K562 (cell line): Measurements from ENCODE around the gene BEND6. TPM values are rescaled to one million over a fixed set of nuclear protein-coding genes. Genes with fewer than 3 reads are reported as not detected.

ENCODE experiments used
- ETV5 ChIP-seq: sonication (generic); formaldehyde crosslinking; IDR thresholded peaks from 2 replicates; pipeline ENCODE4 v1.4.0; 2020; ENCODE audit warnings: low read depth, mild to moderate bottlenecking, missing genetic modification reagents
- ILF3 ChIP-seq: fragments of 450-650 bp; IDR thresholded peaks from 2 replicates; pipeline ENCODE4 v1.6.1; 2018; ENCODE audit warnings: antibody characterized with exemption, mild to moderate bottlenecking, moderate library complexity, borderline replicate concordance
- NR2F6 ChIP-seq: fragments of 450-650 bp; formaldehyde crosslinking; IDR thresholded peaks from 2 replicates; pipeline ENCODE4 v1.4.0; 2020; ENCODE audit warnings: mild to moderate bottlenecking
- POLR3A ChIP-seq: IDR thresholded peaks from 2 replicates; pipeline ENCODE4 v1.6.1; 2011; ENCODE audit warnings: borderline replicate concordance, mild to moderate bottlenecking, moderate library complexity; ENCODE audit not compliant: insufficient read length, insufficient read depth; ENCODE audit errors: extremely low read depth
- PTBP1 ChIP-seq: fragments of 200-400 bp; formaldehyde crosslinking; IDR thresholded peaks from 2 replicates; pipeline ENCODE4 v1.6.1; 2017; ENCODE audit warnings: low read depth, low read length
- PYGO2 ChIP-seq: fragments of 450-650 bp; IDR thresholded peaks from 2 replicates; pipeline ENCODE4 v1.6.1; 2016; ENCODE audit warnings: mild to moderate bottlenecking, missing genetic modification characterization, moderate library complexity, missing compliant biosample characterization
- SMARCA4 ChIP-seq: fragments of 450-650 bp; IDR thresholded peaks from 2 replicates; pipeline ENCODE4 v1.6.1; 2016
- SREBF2 ChIP-seq: sonication (generic); formaldehyde crosslinking; IDR thresholded peaks from 2 replicates; pipeline ENCODE4 v1.4.0; 2020; ENCODE audit warnings: mild to moderate bottlenecking, missing genetic modification reagents
- TAF15 ChIP-seq: fragments of 200-400 bp; formaldehyde crosslinking; IDR thresholded peaks from 2 replicates; pipeline ENCODE4 v1.6.1; 2017; ENCODE audit warnings: mild to moderate bottlenecking, low read depth, low read length, moderate library complexity
- XRCC3 ChIP-seq: fragments of 450-650 bp; IDR thresholded peaks from 2 replicates; pipeline ENCODE4 v1.6.1; 2017; ENCODE audit warnings: mild to moderate bottlenecking, moderate library complexity
- ZBED1 ChIP-seq: IDR thresholded peaks from 2 replicates; pipeline ENCODE4 v1.6.1; 2014
- ZNF212 ChIP-seq: fragments of 450-650 bp; formaldehyde crosslinking; IDR thresholded peaks from 2 replicates; pipeline ENCODE4 v1.4.0; 2020; ENCODE audit warnings: mild to moderate bottlenecking
- ZNF644 ChIP-seq: fragments of 200-800 bp; sonication (Bioruptor generic); IDR thresholded peaks from 2 replicates; pipeline ENCODE4 v1.6.1; 2016; ENCODE audit warnings: low read depth, missing genetic modification characterization, missing compliant biosample characterization
- polyA plus RNA-seq, 8 experiments: library from polyadenylated mRNA; depleted of rRNA in 4 of 8; stranded (reverse) in 5 of 8; unstranded in 3 of 8; fragments of >200 nt; fragmentation: Nextera tagmentation in 2 of 8; fragmentation: Illumina TruSeq in 1 of 8; extraction: Ambion mirVana in 2 of 8; extraction: Trizol in 1 of 8; gene quantifications; 2 replicates each; pipeline versions ENCODE4 v1.2.1 to v1.2.3, GENCODE V29; 2011 to 2014; ENCODE audit warnings: inconsistent platforms in 1 of 8, missing spikeins in 1 of 8
- total RNA-seq, 7 experiments: library from RNA; depleted of rRNA in 6 of 7; stranded (reverse); fragments of >200 nt in 6 of 7; fragmentation: Illumina TruSeq in 2 of 7; extraction: Trizol in 2 of 7; gene quantifications; 2 replicates each; pipeline versions ENCODE4 v1.2.1 to v1.2.3, GENCODE V29; 2011 to 2021; ENCODE audit warnings: low replicate concordance in 1 of 7
- TF ChIP-seq, protein P1 (sequence below): sonication (generic); formaldehyde crosslinking; IDR thresholded peaks from 2 replicates; pipeline ENCODE4 v1.8.1; 2023; ENCODE audit warnings: mild to moderate bottlenecking, missing genetic modification reagents
- TF ChIP-seq, protein P2 (sequence below): fragments of 450-650 bp; IDR thresholded peaks from one replicate; pipeline ENCODE4 v1.6.1; 2018; ENCODE audit warnings: mild to moderate bottlenecking, moderate library complexity; ENCODE audit not compliant: partially characterized antibody
- TF ChIP-seq, protein P3 (sequence below): IDR thresholded peaks from 3 replicates; pipeline ENCODE4 v1.6.1; 2011; ENCODE audit warnings: borderline replicate concordance, mild to moderate bottlenecking, moderate library complexity; ENCODE audit not compliant: insufficient read length; ENCODE audit errors: extremely low read depth
- TF ChIP-seq, protein P4 (sequence below): fragments of 250-450 bp; sonication (Bioruptor Pico); IDR thresholded peaks from 2 replicates; pipeline ENCODE4 v1.8.0; 2021; ENCODE audit warnings: moderate library complexity, mild to moderate bottlenecking, inconsistent platforms
- TF ChIP-seq, protein P5 (sequence below), 2 experiments: fragments of 200-800 bp in 1 of 2; sonication (Bioruptor generic) in 1 of 2; sonication (generic) in 1 of 2; formaldehyde crosslinking in 1 of 2; IDR thresholded peaks in 1 of 2; conservative IDR thresholded peaks in 1 of 2; 2 replicates each; pipeline versions ENCODE4 v1.5.0 to v1.6.1; 2016 to 2020; ENCODE audit warnings: missing compliant biosample characterization in 1 of 2, missing genetic modification characterization in 1 of 2, missing genetic modification reagents in 1 of 2
- TF ChIP-seq, protein P6 (sequence below): sonication (generic); formaldehyde crosslinking; IDR thresholded peaks from 2 replicates; pipeline ENCODE4 v1.9.0; 2022; ENCODE audit warnings: mild to moderate bottlenecking, missing genetic modification reagents

The BEND6 gene
- total and polyA plus RNA-seq, 9 of the 15 experiments (the other 6 are each of a cell fraction or from before 2014, with no cell fraction given): 0.37 to 4.0 (median 1.1) TPM

DNA sequence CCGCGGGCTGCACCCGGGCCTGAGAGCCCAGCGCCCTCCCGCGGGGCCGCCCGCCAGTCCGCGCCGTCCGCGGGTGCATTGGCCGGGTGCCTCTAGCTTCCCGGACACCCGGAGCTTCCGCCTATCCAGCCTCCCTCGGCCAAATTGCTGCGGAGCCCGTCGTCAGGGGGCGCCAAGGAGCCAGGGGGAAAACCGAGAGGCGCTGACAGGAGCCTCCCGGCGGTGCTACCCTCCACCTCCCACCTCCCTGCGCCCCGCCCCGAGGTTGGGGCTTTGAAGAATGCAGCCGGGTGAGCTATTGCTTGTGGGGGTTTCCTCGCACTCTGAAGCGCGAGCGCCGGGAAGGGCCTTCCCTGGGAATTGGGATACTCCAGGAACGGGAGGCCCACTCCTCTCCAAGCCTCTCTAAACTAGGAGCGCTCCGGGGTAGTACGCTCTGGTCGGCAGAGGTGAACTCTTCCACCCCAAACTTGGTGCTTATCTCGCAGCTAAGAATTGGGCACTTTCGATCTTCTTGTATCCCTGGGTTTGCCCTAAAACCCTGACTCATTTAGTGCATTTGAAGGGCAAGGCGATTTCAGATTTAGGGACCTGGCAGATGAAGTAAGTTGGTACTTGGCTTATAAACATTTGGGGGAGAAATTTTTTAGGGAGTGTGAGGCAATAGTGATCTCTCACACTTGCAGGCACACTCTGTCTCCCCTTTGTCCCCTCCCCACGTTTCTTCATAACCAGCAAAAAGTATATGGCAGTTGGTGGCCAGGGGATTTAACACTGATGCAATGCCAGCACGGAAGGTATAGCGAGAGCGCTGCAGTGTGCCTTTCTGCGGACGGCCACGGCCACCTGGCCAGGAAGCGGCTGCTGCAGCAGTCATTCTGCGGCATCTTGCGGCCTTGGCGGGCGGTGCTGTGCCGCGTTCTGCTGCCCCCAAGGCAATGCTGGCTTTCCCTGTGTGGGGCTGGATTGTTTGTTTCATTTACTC lies 556 bp downstream of the BEND6 start (continued):
- TF ChIP-seq POLR3A: no peak
- TF ChIP-seq, protein P1, sequence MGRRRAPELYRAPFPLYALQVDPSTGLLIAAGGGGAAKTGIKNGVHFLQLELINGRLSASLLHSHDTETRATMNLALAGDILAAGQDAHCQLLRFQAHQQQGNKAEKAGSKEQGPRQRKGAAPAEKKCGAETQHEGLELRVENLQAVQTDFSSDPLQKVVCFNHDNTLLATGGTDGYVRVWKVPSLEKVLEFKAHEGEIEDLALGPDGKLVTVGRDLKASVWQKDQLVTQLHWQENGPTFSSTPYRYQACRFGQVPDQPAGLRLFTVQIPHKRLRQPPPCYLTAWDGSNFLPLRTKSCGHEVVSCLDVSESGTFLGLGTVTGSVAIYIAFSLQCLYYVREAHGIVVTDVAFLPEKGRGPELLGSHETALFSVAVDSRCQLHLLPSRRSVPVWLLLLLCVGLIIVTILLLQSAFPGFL (CRISPR knock-in tag): no peak; the same call in 1 of the 2 replicates
- no peak for TF ChIP-seq ZNF644 (tag)
- TF ChIP-seq ZBED1: 0 out of 2 replicates have a peak, but pooled peaks have one; percentile 30
- TF ChIP-seq, protein P2, sequence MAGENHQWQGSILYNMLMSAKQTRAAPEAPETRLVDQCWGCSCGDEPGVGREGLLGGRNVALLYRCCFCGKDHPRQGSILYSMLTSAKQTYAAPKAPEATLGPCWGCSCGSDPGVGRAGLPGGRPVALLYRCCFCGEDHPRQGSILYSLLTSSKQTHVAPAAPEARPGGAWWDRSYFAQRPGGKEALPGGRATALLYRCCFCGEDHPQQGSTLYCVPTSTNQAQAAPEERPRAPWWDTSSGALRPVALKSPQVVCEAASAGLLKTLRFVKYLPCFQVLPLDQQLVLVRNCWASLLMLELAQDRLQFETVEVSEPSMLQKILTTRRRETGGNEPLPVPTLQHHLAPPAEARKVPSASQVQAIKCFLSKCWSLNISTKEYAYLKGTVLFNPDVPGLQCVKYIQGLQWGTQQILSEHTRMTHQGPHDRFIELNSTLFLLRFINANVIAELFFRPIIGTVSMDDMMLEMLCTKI: no peak
- TF ChIP-seq, protein P3, sequence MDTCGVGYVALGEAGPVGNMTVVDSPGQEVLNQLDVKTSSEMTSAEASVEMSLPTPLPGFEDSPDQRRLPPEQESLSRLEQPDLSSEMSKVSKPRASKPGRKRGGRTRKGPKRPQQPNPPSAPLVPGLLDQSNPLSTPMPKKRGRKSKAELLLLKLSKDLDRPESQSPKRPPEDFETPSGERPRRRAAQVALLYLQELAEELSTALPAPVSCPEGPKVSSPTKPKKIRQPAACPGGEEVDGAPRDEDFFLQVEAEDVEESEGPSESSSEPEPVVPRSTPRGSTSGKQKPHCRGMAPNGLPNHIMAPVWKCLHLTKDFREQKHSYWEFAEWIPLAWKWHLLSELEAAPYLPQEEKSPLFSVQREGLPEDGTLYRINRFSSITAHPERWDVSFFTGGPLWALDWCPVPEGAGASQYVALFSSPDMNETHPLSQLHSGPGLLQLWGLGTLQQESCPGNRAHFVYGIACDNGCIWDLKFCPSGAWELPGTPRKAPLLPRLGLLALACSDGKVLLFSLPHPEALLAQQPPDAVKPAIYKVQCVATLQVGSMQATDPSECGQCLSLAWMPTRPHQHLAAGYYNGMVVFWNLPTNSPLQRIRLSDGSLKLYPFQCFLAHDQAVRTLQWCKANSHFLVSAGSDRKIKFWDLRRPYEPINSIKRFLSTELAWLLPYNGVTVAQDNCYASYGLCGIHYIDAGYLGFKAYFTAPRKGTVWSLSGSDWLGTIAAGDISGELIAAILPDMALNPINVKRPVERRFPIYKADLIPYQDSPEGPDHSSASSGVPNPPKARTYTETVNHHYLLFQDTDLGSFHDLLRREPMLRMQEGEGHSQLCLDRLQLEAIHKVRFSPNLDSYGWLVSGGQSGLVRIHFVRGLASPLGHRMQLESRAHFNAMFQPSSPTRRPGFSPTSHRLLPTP: no peak
- TF ChIP-seq, protein P4, sequence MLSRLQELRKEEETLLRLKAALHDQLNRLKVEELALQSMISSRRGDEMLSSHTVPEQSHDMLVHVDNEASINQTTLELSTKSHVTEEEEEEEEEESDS (CRISPR knock-in tag): no peak
- no peak for TF ChIP-seq SREBF2
- peak; percentile 74 for TF ChIP-seq ETV5
- no peak for TF ChIP-seq PYGO2 (tag)
- no peak for TF ChIP-seq ZNF212 (CRISPR knock-in tag)
- TF ChIP-seq, protein P5, sequence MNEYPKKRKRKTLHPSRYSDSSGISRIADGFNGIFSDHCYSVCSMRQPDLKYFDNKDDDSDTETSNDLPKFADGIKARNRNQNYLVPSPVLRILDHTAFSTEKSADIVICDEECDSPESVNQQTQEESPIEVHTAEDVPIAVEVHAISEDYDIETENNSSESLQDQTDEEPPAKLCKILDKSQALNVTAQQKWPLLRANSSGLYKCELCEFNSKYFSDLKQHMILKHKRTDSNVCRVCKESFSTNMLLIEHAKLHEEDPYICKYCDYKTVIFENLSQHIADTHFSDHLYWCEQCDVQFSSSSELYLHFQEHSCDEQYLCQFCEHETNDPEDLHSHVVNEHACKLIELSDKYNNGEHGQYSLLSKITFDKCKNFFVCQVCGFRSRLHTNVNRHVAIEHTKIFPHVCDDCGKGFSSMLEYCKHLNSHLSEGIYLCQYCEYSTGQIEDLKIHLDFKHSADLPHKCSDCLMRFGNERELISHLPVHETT (CRISPR knock-in tag; conservative IDR thresholded peaks at IDR 0.05 in 1 of 2, IDR thresholded peaks at IDR 0.05 in 1 of 2): no peak; a peak in 1 of 4 replicates
- no peak for TF ChIP-seq TAF15
- peak; percentile 36; the same call in 1 of the 2 replicates for TF ChIP-seq SMARCA4
- TF ChIP-seq, protein P6, sequence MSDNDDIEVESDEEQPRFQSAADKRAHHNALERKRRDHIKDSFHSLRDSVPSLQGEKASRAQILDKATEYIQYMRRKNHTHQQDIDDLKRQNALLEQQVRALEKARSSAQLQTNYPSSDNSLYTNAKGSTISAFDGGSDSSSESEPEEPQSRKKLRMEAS (CRISPR knock-in tag): peak; percentile 28; the same call in 1 of the 2 replicates
- peak; percentile 35; the same call in 1 of the 2 replicates for TF ChIP-seq PTBP1
- TF ChIP-seq XRCC3: no peak
- 0 out of 2 replicates have a peak, but pooled peaks have one; percentile 68 for TF ChIP-seq ILF3
- no peak for TF ChIP-seq NR2F6 (CRISPR knock-in tag)
